ENCODE data around the gene PLD4.
A peak's percentile ranks its signal among the peaks of the same experiment; 100 is the strongest.

Gene PLD4

GRCh38 chr14:104897330-104898194 is 27.1 kb upstream of the PLD4 start:
- Mint-ChIP-seq H3K9me3 (no peaks in the 10 kb centered on the region), H3K36me3 (ENCODE audit: low read depth) (no peaks in the 10 kb centered on the region), H3K4me3 (no peak overlapping the region), H3K4me1 (peaks cover 10% of the 10 kb centered on the region), H3K27me3 (ENCODE audit: low read depth) (peaks cover 13% of the 10 kb centered on the region), H3K27ac (no peak overlapping the region)
- no peak for TF ChIP-seq CTCF (IDR thresholded peaks at IDR 0.05; ENCODE audit: unreplicated experiment in 3 of 3)

DNA sequence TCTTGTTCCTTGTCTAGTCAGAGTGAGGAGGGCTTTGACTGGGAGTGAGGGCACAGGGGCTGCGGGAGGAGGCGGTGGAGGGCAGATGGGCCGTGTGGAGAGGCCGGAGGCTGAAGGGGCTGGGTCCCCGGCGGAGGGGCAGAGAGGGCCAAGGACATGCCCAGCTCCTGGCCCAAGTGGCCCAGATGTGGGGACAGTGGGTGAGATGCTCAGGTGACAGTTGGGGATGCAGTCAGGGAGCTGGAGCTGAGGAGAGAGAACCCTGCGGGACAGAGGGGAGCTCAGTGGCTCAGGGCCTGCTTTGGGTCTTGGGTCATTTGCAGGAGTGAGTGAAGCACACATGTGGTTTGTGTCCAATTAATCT is 26.5 kb upstream of the PLD4 start:
- Mint-ChIP-seq H3K27me3 (ENCODE audit: low read depth) (peaks cover 15% of the 10 kb centered on the region), H3K4me1 (peaks cover 10% of the 10 kb centered on the region), H3K36me3 (ENCODE audit: low read depth) (no peaks in the 10 kb centered on the region), H3K9me3 (peaks cover under 1% of the 10 kb centered on the region), H3K27ac (no peak overlapping the region), H3K4me3 (no peak overlapping the region)
- no peak for TF ChIP-seq CTCF (IDR thresholded peaks at IDR 0.05; ENCODE audit: unreplicated experiment in 3 of 3)

DNA sequence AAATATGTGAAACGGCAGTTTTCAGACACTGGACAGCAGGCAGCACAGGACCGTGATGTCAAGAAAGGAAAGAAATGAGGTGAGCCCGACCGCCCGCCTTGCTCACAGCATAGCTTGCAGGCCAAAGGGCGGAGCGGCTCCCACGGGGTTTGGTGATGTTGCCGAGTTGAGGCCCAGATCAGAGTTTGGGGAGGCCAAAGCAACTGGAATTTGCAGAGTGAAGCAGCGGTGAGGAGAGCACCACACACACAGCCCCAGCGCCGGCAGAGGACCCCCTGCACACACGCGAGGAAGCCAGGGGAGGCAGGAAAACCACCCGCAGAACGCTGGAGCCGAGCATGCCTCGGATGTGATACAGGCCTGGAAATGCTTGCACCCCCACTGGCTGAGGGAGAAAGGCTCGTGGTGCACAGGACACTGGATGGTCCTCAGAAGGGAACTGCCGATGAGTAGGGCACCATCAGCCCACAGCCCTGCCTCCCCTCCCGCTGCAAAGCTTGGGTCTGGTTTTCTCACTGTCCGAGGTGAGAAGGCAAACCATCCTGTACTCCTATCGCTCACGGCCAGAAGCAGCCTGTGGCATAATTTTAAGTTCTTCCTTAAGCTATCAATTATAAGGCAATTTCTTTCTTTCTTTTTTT is 25.7 kb upstream of the PLD4 start:
- H3K9me3 Mint-ChIP-seq: peaks cover 6% of the 10 kb centered on the region
- H3K4me3 Mint-ChIP-seq: no peak overlapping the region
- peaks cover 22% of the 10 kb centered on the region for H3K27me3 Mint-ChIP-seq (ENCODE audit: low read depth)
- H3K4me1 Mint-ChIP-seq: peaks cover 10% of the 10 kb centered on the region
- no peaks in the 10 kb centered on the region for H3K36me3 Mint-ChIP-seq (ENCODE audit: low read depth)
- peak overlapping the region in 1 of 3 experiments; percentile 51 for H3K27ac Mint-ChIP-seq
- no peak for TF ChIP-seq CTCF (IDR thresholded peaks at IDR 0.05; ENCODE audit: unreplicated experiment in 3 of 3)

- Mint-ChIP-seq H3K27me3 (ENCODE audit: low read depth) (peaks cover 30% of the 10 kb centered on the region), H3K4me1 (peaks cover 10% of the 10 kb centered on the region), H3K4me3 (no peak overlapping the region), H3K36me3 (ENCODE audit: low read depth) (no peaks in the 10 kb centered on the region), H3K27ac (no peak overlapping the region), H3K9me3 (peaks cover 14% of the 10 kb centered on the region)
- TF ChIP-seq CTCF (IDR thresholded peaks at IDR 0.05; ENCODE audit: unreplicated experiment in 3 of 3): no peak
These were observed 24.9 kb upstream of the PLD4 start for GRCh38 chr14:104899781-104900180.

GRCh38 chr14:104900639-104901512 is 23.8 kb upstream of the PLD4 start:
- Mint-ChIP-seq H3K27me3 (ENCODE audit: low read depth) (peaks cover 34% of the 10 kb centered on the region), H3K36me3 (ENCODE audit: low read depth) (no peaks in the 10 kb centered on the region), H3K4me1 (peaks cover 10% of the 10 kb centered on the region), H3K4me3 (no peak overlapping the region), H3K27ac (no peak overlapping the region), H3K9me3 (peaks cover 17% of the 10 kb centered on the region)
- no peak for TF ChIP-seq CTCF (IDR thresholded peaks at IDR 0.05; ENCODE audit: unreplicated experiment in 3 of 3)
